CD8-positive, alpha-beta memory T cell (primary cell): ENCODE measurements around the gene CREBBP. TPM values are rescaled to one million over a fixed set of nuclear protein-coding genes. Genes with fewer than 3 reads are reported as not detected.

Experiments
- CTCF ChIA-PET: fragments of 350-600 bp; sonication (Branson Sonifier 250); formaldehyde crosslinking; loops from one replicate; lab custom pipeline; 2021; ENCODE audit warnings: antibody characterized with exemption; lab: Charles Lee
- POLR2A ChIA-PET: fragments of 350-600 bp; sonication (Branson Sonifier 250); formaldehyde crosslinking; loops from one replicate; lab custom pipeline; 2021; ENCODE audit warnings: antibody characterized with exemption; lab: Charles Lee
- DNase-seq, 5 donors: peaks; one replicate each; pipeline versions ENCODE4 v3.0.0 to v3.0.0-alpha.2; 2020 to 2022; ENCODE audit warnings: mixed read lengths in 1 of 5
- H3K27ac ChIP-seq: one replicate; pipeline ENCODE4 v1.7.0; 2013; ENCODE audit warnings: low read depth, mild to moderate bottlenecking, low read length, moderate library complexity
- H3K27me3 ChIP-seq: 2 replicates; pipeline ENCODE4 v1.7.0; 2013; ENCODE audit warnings: low read length, mild to moderate bottlenecking; ENCODE audit not compliant: insufficient read depth, poor library complexity, severe bottlenecking
- H3K36me3 ChIP-seq: 2 replicates; pipeline ENCODE4 v1.7.0; 2013; ENCODE audit warnings: mild to moderate bottlenecking, low read length, moderate library complexity; ENCODE audit not compliant: insufficient read depth
- H3K4me1 ChIP-seq: 2 replicates; pipeline ENCODE4 v1.7.0; 2013; ENCODE audit warnings: mild to moderate bottlenecking, low read length, moderate library complexity; ENCODE audit not compliant: insufficient read depth
- H3K4me3 ChIP-seq: 2 replicates; pipeline ENCODE4 v1.7.0; 2013; ENCODE audit warnings: mild to moderate bottlenecking, low read length
- H3K9me3 ChIP-seq: 2 replicates; pipeline ENCODE4 v1.7.0; 2013; ENCODE audit warnings: mild to moderate bottlenecking, low read length
- H3K27ac Mint-ChIP-seq, 8 donors: one replicate each; pipeline ENCODE4 v1.8.0; 2020 to 2021; ENCODE audit warnings: mixed read lengths in 8 of 8, mild to moderate bottlenecking in 6 of 8, inconsistent platforms in 3 of 8, moderate library complexity in 3 of 8
- H3K27me3 Mint-ChIP-seq, 2 donors: one replicate each; pipeline ENCODE4 v1.8.0; 2020 to 2021; ENCODE audit warnings: mixed read lengths in 2 of 2, mild to moderate bottlenecking in 1 of 2, moderate library complexity in 1 of 2
- H3K36me3 Mint-ChIP-seq, 3 donors: one replicate each; pipeline ENCODE4 v1.8.0; 2020 to 2021; ENCODE audit warnings: mixed read lengths in 3 of 3, inconsistent platforms in 1 of 3, mild to moderate bottlenecking in 1 of 3
- H3K4me1 Mint-ChIP-seq, 3 donors: one replicate each; pipeline ENCODE4 v1.8.0; 2020 to 2021; ENCODE audit warnings: mixed read lengths in 3 of 3, inconsistent platforms in 1 of 3, mild to moderate bottlenecking in 1 of 3
- H3K4me3 Mint-ChIP-seq, 7 donors: one replicate each; pipeline ENCODE4 v1.8.0; 2020 to 2021; ENCODE audit warnings: mixed read lengths in 7 of 7, mild to moderate bottlenecking in 6 of 7, moderate library complexity in 4 of 7, inconsistent platforms in 2 of 7
- H3K9me3 Mint-ChIP-seq, 5 donors: one replicate each; pipeline ENCODE4 v1.8.0; 2020 to 2022; ENCODE audit warnings: mixed read lengths in 5 of 5, mild to moderate bottlenecking in 3 of 5, moderate library complexity in 2 of 5, inconsistent platforms in 1 of 5
- polyA plus RNA-seq: library from polyadenylated mRNA; unstranded; fragments of 300-500 nt; fragmentation: Illumina TruSeq; gene quantifications from one replicate; pipeline ENCODE4 v1.2.3, GENCODE V29; 2021
- total RNA-seq, 2 experiments: library from RNA; stranded (reverse); gene quantifications; one replicate each; pipeline ENCODE4 v1.2.3, GENCODE V29; 2021

CREBBP gene
- total and polyA plus RNA-seq, 3 experiments from 2014 or later = 15.5 to 51.1 (median 48.8) TPM

- Histone ChIP-seq H3K27ac (no peak overlapping the region), H3K9me3 (no peaks in the 10 kb centered on the region), H3K27me3 (no peaks in the 10 kb centered on the region), H3K4me1 (no peaks in the 10 kb centered on the region), H3K4me3 (no peak overlapping the region), H3K36me3 (peaks cover 49% of the 10 kb centered on the region)
- Mint-ChIP-seq H3K27ac (no peak overlapping the region), H3K27me3 (peaks cover 0 to 3% of the 10 kb centered on the region in 2 donors), H3K4me3 (peak overlapping the region in 1 of 7 donors; percentile 22), H3K4me1 (peaks cover 0 to 4% (median 1%) of the 10 kb centered on the region in 3 donors), H3K9me3 (no peaks in the 10 kb centered on the region), H3K36me3 (peaks cover 5 to 87% (median 20%) of the 10 kb centered on the region in 3 donors)
- ChIA-PET POLR2A (interaction anchor here (0.6 kb wide), 1 partner anchor 16 kb away, joined by 3 read pairs; no protein-coding TSS in a partner anchor), CTCF (no interaction called here)
- DNase-seq = no peak
These were observed 149.2 kb downstream of the CREBBP start for GRCh38 chr16:3731126-3731935.

GRCh38 chr16:3730161-3731125, 150.1 kb downstream of the CREBBP start:
- H3K4me1 ChIP-seq = no peaks in the 10 kb centered on the region

GRCh38 chr16:3729161-3730112, 151.1 kb downstream of the CREBBP start:
- H3K4me1 Mint-ChIP-seq = peaks cover 0 to 4% (median 4%) of the 10 kb centered on the region in 3 donors
- Histone ChIP-seq H3K36me3 (peaks cover 30% of the 10 kb centered on the region), H3K27ac (no peak overlapping the region), H3K4me3 (no peak overlapping the region), H3K9me3 (no peaks in the 10 kb centered on the region), H3K27me3 (no peaks in the 10 kb centered on the region), H3K4me1 (no peaks in the 10 kb centered on the region)
- ChIA-PET POLR2A (no interaction called here), CTCF (interaction anchor here (0.5 kb wide), 1 partner anchor 174 kb away, joined by 4 read pairs; no protein-coding TSS in a partner anchor)
- H3K27ac Mint-ChIP-seq = peak overlapping the region in 1 of 8 donors; percentile 42
- H3K36me3 Mint-ChIP-seq = peaks cover 0 to 69% (median 13%) of the 10 kb centered on the region in 3 donors
- DNase-seq = no peak
- no peaks in the 10 kb centered on the region for H3K9me3 Mint-ChIP-seq
- no peaks in the 10 kb centered on the region for H3K27me3 Mint-ChIP-seq
- no peak overlapping the region for H3K4me3 Mint-ChIP-seq

More at GRCh38 chr16:3730161-3731125, 150.1 kb downstream of the CREBBP start:
- Histone ChIP-seq H3K36me3 (peaks cover 40% of the 10 kb centered on the region), H3K27me3 (no peaks in the 10 kb centered on the region), H3K9me3 (no peaks in the 10 kb centered on the region), H3K4me3 (no peak overlapping the region), H3K27ac (no peak overlapping the region)
- H3K4me1 Mint-ChIP-seq = peaks cover 0 to 4% (median 1%) of the 10 kb centered on the region in 3 donors
- no peak for DNase-seq
- ChIA-PET POLR2A (no interaction called here), CTCF (no interaction called here)
- no peak overlapping the region for H3K27ac Mint-ChIP-seq
- peaks cover 0 to 3% of the 10 kb centered on the region in 2 donors for H3K27me3 Mint-ChIP-seq
- H3K36me3 Mint-ChIP-seq = peaks cover 0 to 78% (median 15%) of the 10 kb centered on the region in 3 donors
- H3K4me3 Mint-ChIP-seq = no peak overlapping the region
- no peaks in the 10 kb centered on the region for H3K9me3 Mint-ChIP-seq

- POLR2A ChIA-PET = no interaction called here
These were observed 151.9 kb downstream of the CREBBP start for GRCh38 chr16:3728424-3729160.

GRCh38 chr16:3727806-3728381, 152.6 kb downstream of the CREBBP start:
- Mint-ChIP-seq H3K36me3 (peaks cover 0 to 58% (median 10%) of the 10 kb centered on the region in 3 donors), H3K4me1 (peaks cover 0 to 4% (median 3%) of the 10 kb centered on the region in 3 donors), H3K27ac (peak overlapping the region in 1 of 8 donors; percentile 14), H3K4me3 (peak overlapping the region in 1 of 7 donors; percentile 16), H3K27me3 (no peaks in the 10 kb centered on the region), H3K9me3 (no peaks in the 10 kb centered on the region)
- H3K4me1 ChIP-seq = no peaks in the 10 kb centered on the region
- no peaks in the 10 kb centered on the region for H3K9me3 ChIP-seq
- ChIA-PET CTCF (no interaction called here), POLR2A (no interaction called here)
- no peak for DNase-seq
- H3K4me3 ChIP-seq = no peak overlapping the region
- no peak overlapping the region for H3K27ac ChIP-seq
- peaks cover 30% of the 10 kb centered on the region for H3K36me3 ChIP-seq
- H3K27me3 ChIP-seq = no peaks in the 10 kb centered on the region

More at GRCh38 chr16:3728424-3729160, 151.9 kb downstream of the CREBBP start:
- Histone ChIP-seq H3K27me3 (no peaks in the 10 kb centered on the region), H3K4me1 (no peaks in the 10 kb centered on the region), H3K27ac (no peak overlapping the region), H3K36me3 (peaks cover 30% of the 10 kb centered on the region), H3K4me3 (no peak overlapping the region), H3K9me3 (no peaks in the 10 kb centered on the region)
- Mint-ChIP-seq H3K9me3 (no peaks in the 10 kb centered on the region), H3K4me3 (peak overlapping the region in 1 of 7 donors; percentile 9), H3K4me1 (peaks cover 0 to 4% (median 3%) of the 10 kb centered on the region in 3 donors), H3K27ac (peak overlapping the region in 2 of 8 donors; percentile 50 to 54), H3K36me3 (peaks cover 0 to 63% (median 10%) of the 10 kb centered on the region in 3 donors), H3K27me3 (no peaks in the 10 kb centered on the region)
- CTCF ChIA-PET = no interaction called here
- DNase-seq = no peak

- H3K36me3 Mint-ChIP-seq = peaks cover 0 to 40% (median 10%) of the 10 kb centered on the region in 3 donors
- H3K4me1 Mint-ChIP-seq = peaks cover 0 to 4% (median 3%) of the 10 kb centered on the region in 3 donors
- Histone ChIP-seq H3K4me3 (no peak overlapping the region), H3K4me1 (no peaks in the 10 kb centered on the region), H3K27ac (no peak overlapping the region), H3K9me3 (no peaks in the 10 kb centered on the region), H3K27me3 (no peaks in the 10 kb centered on the region), H3K36me3 (peaks cover 20% of the 10 kb centered on the region)
- no peaks in the 10 kb centered on the region for H3K27me3 Mint-ChIP-seq
- DNase-seq = no peak
- ChIA-PET CTCF (no interaction called here), POLR2A (no interaction called here)
- no peaks in the 10 kb centered on the region for H3K9me3 Mint-ChIP-seq
- no peak overlapping the region for H3K4me3 Mint-ChIP-seq
- H3K27ac Mint-ChIP-seq = no peak overlapping the region
These were observed 154.4 kb downstream of the CREBBP start for GRCh38 chr16:3726021-3726687.
